Measurements from ENCODE around the gene ZFP91.

Gene ZFP91

GRCh38 chr11:58626934-58627483 is 48.1 kb downstream of the ZFP91 start:
- H3K4me3 Mint-ChIP-seq, result no peak overlapping the region

GRCh38 chr11:58628446-58628845 is 49.6 kb downstream of the ZFP91 start:
- Mint-ChIP-seq H3K36me3 (ENCODE audit: low read depth) (peaks cover 25% of the 10 kb centered on the region), H3K4me3 (no peak overlapping the region), H3K9me3 (no peaks in the 10 kb centered on the region), H3K27ac (no peak overlapping the region), H3K4me1 (ENCODE audit: low read depth) (peaks cover 6% of the 10 kb centered on the region), H3K27me3 (ENCODE audit: low read depth) (no peaks in the 10 kb centered on the region)
- DNase-seq (ENCODE audit: low spot score), result no peak

More at GRCh38 chr11:58626934-58627483, 48.1 kb downstream of the ZFP91 start:
- no peak overlapping the region for H3K27ac Mint-ChIP-seq
- peaks cover 7% of the 10 kb centered on the region for H3K4me1 Mint-ChIP-seq (ENCODE audit: low read depth)
- peaks cover 35% of the 10 kb centered on the region for H3K36me3 Mint-ChIP-seq (ENCODE audit: low read depth)
- no peaks in the 10 kb centered on the region for H3K9me3 Mint-ChIP-seq
- no peak for DNase-seq (ENCODE audit: low spot score)
- H3K27me3 Mint-ChIP-seq (ENCODE audit: low read depth), result no peaks in the 10 kb centered on the region

DNA sequence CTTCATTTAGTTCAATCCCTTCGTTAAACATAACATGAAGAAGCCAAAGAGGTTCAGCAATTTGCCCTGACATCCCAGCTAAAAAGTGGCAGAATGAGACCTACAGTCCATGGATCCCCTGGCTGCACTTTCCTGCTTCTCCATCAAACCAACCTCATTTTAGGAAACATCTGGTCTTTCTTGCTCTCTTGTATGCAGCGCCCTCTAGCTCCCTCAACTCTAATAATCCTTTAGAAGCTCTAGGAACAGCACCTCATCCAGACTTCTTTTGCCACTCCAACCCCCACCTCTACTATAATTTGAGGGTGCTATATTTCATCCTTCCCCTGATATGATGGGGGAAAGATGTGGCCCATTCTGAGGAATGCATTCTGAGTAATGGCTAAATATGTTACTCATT is 51.0 kb downstream of the ZFP91 start:
- no peak overlapping the region for H3K4me3 Mint-ChIP-seq
- peaks cover 6% of the 10 kb centered on the region for H3K4me1 Mint-ChIP-seq (ENCODE audit: low read depth)
- H3K36me3 Mint-ChIP-seq (ENCODE audit: low read depth), result peaks cover 13% of the 10 kb centered on the region
- DNase-seq (ENCODE audit: low spot score), result no peak
- H3K27me3 Mint-ChIP-seq (ENCODE audit: low read depth), result no peaks in the 10 kb centered on the region
- no peaks in the 10 kb centered on the region for H3K9me3 Mint-ChIP-seq
- H3K27ac Mint-ChIP-seq, result no peak overlapping the region

- no peak overlapping the region for H3K4me3 Mint-ChIP-seq
- H3K27ac Mint-ChIP-seq, result no peak overlapping the region
- no peaks in the 10 kb centered on the region for H3K9me3 Mint-ChIP-seq
- peaks cover 10% of the 10 kb centered on the region for H3K36me3 Mint-ChIP-seq (ENCODE audit: low read depth)
- peaks cover 4% of the 10 kb centered on the region for H3K4me1 Mint-ChIP-seq (ENCODE audit: low read depth)
- no peak for DNase-seq (ENCODE audit: low spot score)
- no peaks in the 10 kb centered on the region for H3K27me3 Mint-ChIP-seq (ENCODE audit: low read depth)
These were observed 52.5 kb downstream of the ZFP91 start for GRCh38 chr11:58631378-58631777.

DNA sequence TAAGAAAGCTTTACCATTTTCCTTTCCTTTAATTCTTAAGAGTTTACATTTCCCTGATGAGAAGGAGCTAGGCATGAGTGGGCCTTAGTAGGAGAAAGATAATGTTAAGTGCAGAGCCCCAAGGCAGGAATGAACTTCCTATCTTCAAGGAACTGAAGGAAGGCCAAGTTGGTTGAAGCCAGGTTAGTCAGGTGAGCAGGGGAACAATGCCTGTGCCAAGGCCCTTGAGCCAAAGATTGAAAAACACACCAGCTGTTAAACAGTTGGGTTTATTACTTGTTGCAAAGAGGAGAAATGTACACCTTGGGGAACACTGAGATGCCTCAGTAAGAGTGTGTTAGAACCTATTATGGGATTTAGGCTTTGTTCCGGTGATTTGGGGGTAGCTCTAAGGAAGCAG is 53.6 kb downstream of the ZFP91 start:
- Mint-ChIP-seq H3K9me3 (no peaks in the 10 kb centered on the region), H3K27ac (no peak overlapping the region), H3K4me3 (no peak overlapping the region)

DNA sequence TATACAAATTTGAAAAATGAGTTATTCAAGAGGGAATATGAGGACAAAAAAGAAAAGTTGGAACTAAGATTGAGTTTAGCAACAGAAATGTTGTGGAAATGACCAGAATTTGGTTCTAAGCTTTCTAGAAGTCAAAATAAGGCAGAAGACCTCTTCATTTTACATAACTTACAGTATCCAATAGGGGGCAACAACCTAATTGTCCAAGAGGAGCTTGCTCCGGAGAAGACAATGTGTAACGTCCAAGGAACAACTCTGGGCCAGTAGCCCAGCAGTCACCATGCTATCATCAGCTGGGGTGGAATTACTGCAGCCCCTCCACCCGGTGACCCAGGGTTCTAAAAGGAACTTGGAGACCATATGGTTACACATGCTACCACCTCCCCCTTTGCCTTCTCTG is 57.7 kb downstream of the ZFP91 start:
- no peak for DNase-seq (ENCODE audit: low spot score)
- H3K4me3 Mint-ChIP-seq, result no peak overlapping the region
- H3K36me3 Mint-ChIP-seq (ENCODE audit: low read depth), result no peaks in the 10 kb centered on the region
- H3K9me3 Mint-ChIP-seq, result no peaks in the 10 kb centered on the region
- no peaks in the 10 kb centered on the region for H3K27me3 Mint-ChIP-seq (ENCODE audit: low read depth)
- H3K27ac Mint-ChIP-seq, result no peak overlapping the region
- H3K4me1 Mint-ChIP-seq (ENCODE audit: low read depth), result peaks cover 8% of the 10 kb centered on the region

More for the DNA sequence above, 53.6 kb downstream of the ZFP91 start:
- no peaks in the 10 kb centered on the region for H3K27me3 Mint-ChIP-seq (ENCODE audit: low read depth)
- no peaks in the 10 kb centered on the region for H3K4me1 Mint-ChIP-seq (ENCODE audit: low read depth)
- peaks cover 5% of the 10 kb centered on the region for H3K36me3 Mint-ChIP-seq (ENCODE audit: low read depth)
- DNase-seq (ENCODE audit: low spot score), result no peak

GRCh38 chr11:58637371-58637770 is 58.5 kb downstream of the ZFP91 start:
- Mint-ChIP-seq H3K9me3 (no peaks in the 10 kb centered on the region), H3K4me1 (ENCODE audit: low read depth) (peaks cover 8% of the 10 kb centered on the region), H3K27me3 (ENCODE audit: low read depth) (peaks cover under 1% of the 10 kb centered on the region), H3K27ac (no peak overlapping the region), H3K4me3 (no peak overlapping the region), H3K36me3 (ENCODE audit: low read depth) (no peaks in the 10 kb centered on the region)
- DNase-seq (ENCODE audit: low spot score), result no peak

DNA sequence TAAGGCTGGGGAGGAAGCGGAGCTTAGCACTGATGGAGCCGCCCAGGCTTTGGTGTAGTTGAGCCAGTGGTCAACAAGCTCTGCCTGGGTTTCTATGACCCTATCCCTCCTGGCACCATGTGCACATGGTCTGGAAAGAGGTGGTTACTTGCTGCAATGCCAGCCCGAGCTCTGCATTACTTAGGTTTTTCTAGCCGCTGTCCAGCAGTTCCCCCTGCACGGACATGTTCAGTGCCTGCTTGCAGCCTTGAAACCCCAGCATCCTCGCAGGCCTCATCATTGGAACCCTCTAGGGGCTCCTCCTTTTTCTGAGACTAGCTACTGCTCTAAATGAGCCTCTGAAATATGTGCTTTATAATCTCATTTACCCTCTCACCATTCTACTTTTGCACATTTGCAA is 60.2 kb downstream of the ZFP91 start:
- peaks cover 5% of the 10 kb centered on the region for H3K27me3 Mint-ChIP-seq (ENCODE audit: low read depth)
- no peak overlapping the region for H3K4me3 Mint-ChIP-seq
- H3K36me3 Mint-ChIP-seq (ENCODE audit: low read depth), result no peaks in the 10 kb centered on the region
- H3K4me1 Mint-ChIP-seq (ENCODE audit: low read depth), result peaks cover 8% of the 10 kb centered on the region
- no peaks in the 10 kb centered on the region for H3K9me3 Mint-ChIP-seq
- DNase-seq (ENCODE audit: low spot score), result no peak
- H3K27ac Mint-ChIP-seq, result no peak overlapping the region

DNA sequence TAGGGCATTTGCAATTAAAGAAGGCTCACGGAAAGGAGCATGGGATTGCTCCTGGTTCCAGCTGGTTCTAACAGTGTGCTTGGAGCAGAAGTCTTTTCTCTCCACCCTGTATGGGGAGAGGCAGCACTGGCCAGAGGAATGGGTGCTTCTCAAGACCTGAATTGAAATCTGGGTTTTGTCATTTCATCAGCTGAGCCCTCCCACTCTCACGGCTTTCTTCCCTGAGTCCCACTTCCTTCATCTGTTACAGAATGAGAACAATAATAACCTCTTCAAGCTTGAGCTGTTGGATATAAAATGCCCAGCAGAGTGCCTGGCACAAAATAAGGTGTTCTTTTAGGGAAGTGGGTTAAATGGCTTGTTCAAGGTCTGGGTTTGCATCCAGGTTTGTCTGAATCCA is 60.8 kb downstream of the ZFP91 start:
- Mint-ChIP-seq H3K4me1 (ENCODE audit: low read depth) (peaks cover 8% of the 10 kb centered on the region), H3K27me3 (ENCODE audit: low read depth) (peaks cover 6% of the 10 kb centered on the region), H3K9me3 (no peaks in the 10 kb centered on the region), H3K36me3 (ENCODE audit: low read depth) (no peaks in the 10 kb centered on the region), H3K27ac (no peak overlapping the region), H3K4me3 (no peak overlapping the region)
- DNase-seq (ENCODE audit: low spot score), result no peak

DNA sequence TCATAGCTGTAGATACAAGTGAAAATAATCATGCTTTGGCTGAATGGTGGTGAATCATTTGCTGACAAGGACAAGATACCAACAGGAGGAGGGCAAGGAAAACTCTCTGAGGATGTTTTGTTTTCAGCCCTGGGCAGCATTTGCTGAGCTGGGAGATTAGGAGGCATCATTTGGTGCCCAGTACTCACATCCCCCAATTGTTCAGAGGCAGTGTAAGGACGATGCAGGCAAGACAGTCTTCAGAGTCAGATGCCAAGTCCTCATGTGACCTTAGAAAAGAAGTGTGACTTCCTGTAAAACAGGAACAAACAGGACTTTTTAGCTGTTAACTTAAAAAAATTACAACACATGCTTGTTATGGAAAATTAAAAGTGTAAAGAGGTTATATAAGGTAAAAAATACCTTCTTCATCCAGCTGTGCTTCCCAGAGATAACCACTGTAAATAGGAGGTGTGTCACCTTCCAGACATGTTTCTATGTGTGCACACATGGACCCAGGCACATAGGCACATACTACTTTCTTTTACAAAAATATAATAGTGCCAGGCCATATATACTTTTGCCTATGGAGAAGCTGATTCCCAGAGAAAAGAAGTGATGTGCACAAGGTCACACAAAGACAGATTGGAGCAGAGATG is 61.6 kb downstream of the ZFP91 start:
- H3K9me3 Mint-ChIP-seq, result no peaks in the 10 kb centered on the region
- DNase-seq (ENCODE audit: low spot score), result no peak
- H3K4me1 Mint-ChIP-seq (ENCODE audit: low read depth), result peaks cover 8% of the 10 kb centered on the region
- no peak overlapping the region for H3K27ac Mint-ChIP-seq
- no peak overlapping the region for H3K4me3 Mint-ChIP-seq
- H3K27me3 Mint-ChIP-seq (ENCODE audit: low read depth), result peaks cover 6% of the 10 kb centered on the region
- H3K36me3 Mint-ChIP-seq (ENCODE audit: low read depth), result no peaks in the 10 kb centered on the region

DNA sequence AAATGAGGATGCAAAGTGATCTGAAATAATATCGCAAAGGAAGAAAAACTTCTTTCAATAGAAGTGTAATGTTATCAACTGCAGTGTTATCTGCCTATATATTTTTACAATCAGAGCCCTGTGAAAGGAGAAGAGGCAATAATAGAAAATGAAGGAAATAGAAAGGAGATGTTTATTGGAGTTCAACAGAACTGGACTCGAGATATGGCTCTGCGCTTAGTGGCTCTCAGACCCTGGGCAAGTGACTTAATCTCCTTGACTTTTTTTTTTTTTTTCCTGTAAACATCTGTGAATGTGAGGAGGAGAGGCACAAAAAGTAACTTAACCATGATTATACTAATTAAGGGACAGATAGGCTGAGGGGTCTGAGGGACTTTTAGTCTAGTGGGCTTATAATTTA is 62.5 kb downstream of the ZFP91 start:
- H3K27ac Mint-ChIP-seq, result no peak overlapping the region
- DNase-seq (ENCODE audit: low spot score), result no peak
- peaks cover 6% of the 10 kb centered on the region for H3K27me3 Mint-ChIP-seq (ENCODE audit: low read depth)
- H3K9me3 Mint-ChIP-seq, result peaks cover 4% of the 10 kb centered on the region
- H3K36me3 Mint-ChIP-seq (ENCODE audit: low read depth), result no peaks in the 10 kb centered on the region
- H3K4me3 Mint-ChIP-seq, result no peak overlapping the region
- peaks cover 8% of the 10 kb centered on the region for H3K4me1 Mint-ChIP-seq (ENCODE audit: low read depth)

GRCh38 chr11:58641803-58642581 is 63.1 kb downstream of the ZFP91 start:
- no peak for DNase-seq (ENCODE audit: low spot score)
- no peaks in the 10 kb centered on the region for H3K36me3 Mint-ChIP-seq (ENCODE audit: low read depth)
- peaks cover 6% of the 10 kb centered on the region for H3K27me3 Mint-ChIP-seq (ENCODE audit: low read depth)
- H3K9me3 Mint-ChIP-seq, result peaks cover 6% of the 10 kb centered on the region
- H3K27ac Mint-ChIP-seq, result no peak overlapping the region
- H3K4me3 Mint-ChIP-seq, result no peak overlapping the region
- H3K4me1 Mint-ChIP-seq (ENCODE audit: low read depth), result peaks cover 8% of the 10 kb centered on the region

GRCh38 chr11:58645854-58646253 is 67.0 kb downstream of the ZFP91 start:
- no peak for DNase-seq (ENCODE audit: low spot score)
- H3K4me1 Mint-ChIP-seq (ENCODE audit: low read depth), result peaks cover under 1% of the 10 kb centered on the region
- H3K4me3 Mint-ChIP-seq, result no peak overlapping the region
- no peaks in the 10 kb centered on the region for H3K36me3 Mint-ChIP-seq (ENCODE audit: low read depth)
- peaks cover 6% of the 10 kb centered on the region for H3K27me3 Mint-ChIP-seq (ENCODE audit: low read depth)
- H3K9me3 Mint-ChIP-seq, result peaks cover 6% of the 10 kb centered on the region
- H3K27ac Mint-ChIP-seq, result no peak overlapping the region

- Mint-ChIP-seq H3K36me3 (ENCODE audit: low read depth) (no peaks in the 10 kb centered on the region), H3K4me1 (ENCODE audit: low read depth) (no peaks in the 10 kb centered on the region), H3K27ac (no peak overlapping the region), H3K9me3 (peaks cover 6% of the 10 kb centered on the region), H3K4me3 (no peak overlapping the region), H3K27me3 (ENCODE audit: low read depth) (peaks cover 11% of the 10 kb centered on the region)
- no peak for DNase-seq (ENCODE audit: low spot score)
These were observed 68.4 kb downstream of the ZFP91 start for GRCh38 chr11:58647141-58647699.
